Stimulated activated CD4-positive, alpha-beta T cell treated with anti-CD3 and anti-CD28 coated beads, Interleukin-1b, Interleukin-23, amount 100 ng/mL, for 1 hour (primary cell): Measurements from ENCODE around the gene PRPF39.
"Not testable (repeated sequence)": the region's sequence is repeated elsewhere in the genome, so short reads cannot be mapped to it uniquely, and the experiment has no call there.

Source experiments
- DNase-seq, 2 donors: peaks; one replicate each; pipeline ENCODE4 v3.0.0-alpha.2; 2020; ENCODE audit warnings: low read depth in 2 of 2

PRPF39 gene

GRCh38 chr14:45083976-45084722, at the start of gene PRPF39:
Gene PRPF39, plus strand, starts transcription at chr14:45084116. Its CDS starts 11,124 bp downstream, at chr14:45095240.
- DNase-seq = peak; percentile 90 to 91

GRCh38 chr14:45034730-45035129, 49.2 kb upstream of the PRPF39 start:
- no peak for DNase-seq

GRCh38 chr14:45038256-45038655, 45.7 kb upstream of the PRPF39 start:
- DNase-seq = no peak

GRCh38 chr14:45038865-45039264, 45.1 kb upstream of the PRPF39 start:
- DNase-seq = no peak

GRCh38 chr14:45039390-45039789, 44.5 kb upstream of the PRPF39 start:
- DNase-seq = no peak

- no peak for DNase-seq
Observed at GRCh38 chr14:45041641-45042040, 42.3 kb upstream of the PRPF39 start.

- DNase-seq = no peak
Observed at GRCh38 chr14:45044638-45045037, 39.3 kb upstream of the PRPF39 start.

- no peak for DNase-seq
Observed at GRCh38 chr14:45048385-45048784, 35.5 kb upstream of the PRPF39 start.

- no peak for DNase-seq
Observed at GRCh38 chr14:45051180-45051579, 32.7 kb upstream of the PRPF39 start.

GRCh38 chr14:45051896-45052295, 32.0 kb upstream of the PRPF39 start:
- DNase-seq = no peak

GRCh38 chr14:45057349-45057748, 26.6 kb upstream of the PRPF39 start:
- no peak for DNase-seq

GRCh38 chr14:45057881-45058364, 26.0 kb upstream of the PRPF39 start:
- DNase-seq = no peak

GRCh38 chr14:45060551-45060950, 23.4 kb upstream of the PRPF39 start:
- no peak for DNase-seq

- no peak for DNase-seq
Observed at GRCh38 chr14:45065540-45065939, 18.4 kb upstream of the PRPF39 start.

- no peak for DNase-seq
Observed at GRCh38 chr14:45065956-45066355, 18.0 kb upstream of the PRPF39 start.

GRCh38 chr14:45066667-45067066, 17.2 kb upstream of the PRPF39 start:
- no peak for DNase-seq

- no peak for DNase-seq
Observed at GRCh38 chr14:45068396-45068795, 15.5 kb upstream of the PRPF39 start.

GRCh38 chr14:45070215-45070614, 13.7 kb upstream of the PRPF39 start:
- DNase-seq = no peak

- no peak for DNase-seq
Observed at GRCh38 chr14:45072126-45072525, 11.8 kb upstream of the PRPF39 start.

GRCh38 chr14:45073231-45073879, 10.6 kb upstream of the PRPF39 start:
- DNase-seq = no peak

GRCh38 chr14:45078323-45078722, 5.6 kb upstream of the PRPF39 start:
- DNase-seq = no peak

GRCh38 chr14:45080416-45080968, 3.4 kb upstream of the PRPF39 start:
- DNase-seq = not testable (repeated sequence)

- not testable (repeated sequence) for DNase-seq
Observed at GRCh38 chr14:45081096-45081495, 2.8 kb upstream of the PRPF39 start.
